HepG2 (cell line): ENCODE measurements around the gene CDAN1. TPM values are rescaled to one million over a fixed set of nuclear protein-coding genes. Genes with fewer than 3 reads are reported as not detected.

Experiments
- ATAC-seq: fragments of 200-7000 bp; cut with Tn5 transposase; 3 replicates; pipeline ENCODE4 v1.9.1; 2020; ENCODE audit warnings: mild to moderate bottlenecking, moderate library complexity
- BruUV-seq: library from RNA; stranded (reverse); fragments of 400-500 nt; replicated peaks from 2 replicates; lab custom pipeline; 2021; lab: Mats Ljungman, UMichigan
- CTCF ChIA-PET: fragments of 300-600 bp; formaldehyde crosslinking; extraction: SDS; loops from one replicate; lab custom pipeline; 2021; ENCODE audit warnings: low total read pairs, inconsistent platforms, low intra/inter-chr PET ratio; lab: Yijun Ruan, JAX
- POLR2A ChIA-PET: fragments of 350-600 bp; sonication (Branson Sonifier 250); formaldehyde crosslinking; loops from one replicate; lab custom pipeline; 2020; ENCODE audit warnings: antibody characterized with exemption, inconsistent platforms; lab: Yijun Ruan, JAX
- DNase-seq: peaks from one replicate; pipeline ENCODE4 v3.0.0-alpha.2; 2015; ENCODE audit warnings: low spot score
- FAIRE-seq: peaks from 3 replicates; lab custom pipeline; 2011; peaks lifted over from hg19 to GRCh38; lab: Jason Lieb, UNC
- H2AFZ ChIP-seq: one replicate; pipeline ENCODE4 v1.6.1; 2011; ENCODE audit warnings: low read length, inconsistent platforms
- H3K27ac ChIP-seq: fragments of 300-600 bp; 3 replicates; pipeline ENCODE4 v1.8.0; 2011; ENCODE audit warnings: mixed run types, mild to moderate bottlenecking, mixed read lengths, low read length, inconsistent platforms; ENCODE audit not compliant: insufficient read depth; ENCODE audit errors: extremely low read length
- H3K27me3 ChIP-seq, 2 experiments: fragments of 200-600 bp in 1 of 2; 2 replicates in 1 of 2; 3 replicates in 1 of 2; pipeline versions ENCODE4 v1.6.0 to v1.8.0; 2011; ENCODE audit warnings: low read length in 2 of 2, mild to moderate bottlenecking in 2 of 2, moderate library complexity in 2 of 2, inconsistent platforms in 1 of 2; ENCODE audit not compliant: insufficient read depth in 2 of 2, control insufficient read depth in 1 of 2
- H3K36me3 ChIP-seq, 2 experiments: fragments of 200-600 bp in 1 of 2; replicated peaks in 1 of 2; 2 replicates in 1 of 2; 3 replicates in 1 of 2; pipeline versions ENCODE4 v1.5.1 to v1.8.0; 2011; ENCODE audit warnings: low read length in 2 of 2, inconsistent platforms in 1 of 2; ENCODE audit not compliant: insufficient read depth in 2 of 2, control insufficient read depth in 1 of 2
- H3K4me1 ChIP-seq: 2 replicates; pipeline ENCODE4 v1.5.1; 2012; ENCODE audit warnings: low read length, inconsistent platforms; ENCODE audit not compliant: insufficient read depth
- H3K4me2 ChIP-seq: 2 replicates; pipeline ENCODE4 v1.6.0; 2011; ENCODE audit warnings: low read depth, low read length, inconsistent platforms
- H3K4me3 ChIP-seq, 3 experiments: fragments of 200-600 bp in 1 of 3; sonication (generic), shearing (Covaris generic) in 1 of 3; replicated peaks in 1 of 3; 2 replicates each; pipeline ENCODE4 v1.5.1; 2011 to 2016; ENCODE audit warnings: low read length in 3 of 3, inconsistent platforms in 2 of 3, low read depth in 2 of 3, mild to moderate bottlenecking in 2 of 3, control low read depth in 1 of 3, mixed read lengths in 1 of 3; ENCODE audit not compliant: insufficient read depth in 1 of 3
- H3K79me2 ChIP-seq: one replicate; pipeline ENCODE4 v1.6.1; 2011; ENCODE audit warnings: low read length, inconsistent platforms; ENCODE audit not compliant: insufficient read depth
- H3K9ac ChIP-seq: 2 replicates; pipeline ENCODE4 v1.6.0; 2011; ENCODE audit warnings: mild to moderate bottlenecking, low read depth, low read length, inconsistent platforms; ENCODE audit not compliant: insufficient read depth
- H3K9me3 ChIP-seq: 2 replicates; pipeline ENCODE4 v1.5.1; 2012; ENCODE audit warnings: mild to moderate bottlenecking, low read length
- H4K20me1 ChIP-seq: 2 replicates; pipeline ENCODE4 v1.6.0; 2011; ENCODE audit warnings: inconsistent platforms, mild to moderate bottlenecking, low read length, moderate library complexity; ENCODE audit not compliant: insufficient read depth
- ATM ChIP-seq: fragments of 450-650 bp; IDR thresholded peaks from 2 replicates; pipeline ENCODE4 v1.7.1; 2017; ENCODE audit warnings: mild to moderate bottlenecking, borderline replicate concordance
- DNMT3B ChIP-seq: conservative IDR thresholded peaks from 2 replicates; pipeline ENCODE4 v1.6.1; 2016; ENCODE audit warnings: missing biosample characterization, control low read depth
- ESRRA ChIP-seq: sonication (generic); formaldehyde crosslinking; IDR thresholded peaks from 2 replicates; pipeline ENCODE4 v1.5.1; 2020; ENCODE audit warnings: mild to moderate bottlenecking, low read depth, missing genetic modification reagents
- GATAD2A ChIP-seq: IDR thresholded peaks from 2 replicates; pipeline ENCODE4 v1.6.1; 2016
- HOXA9 ChIP-seq: sonication (generic); formaldehyde crosslinking; IDR thresholded peaks from 2 replicates; pipeline ENCODE4 v1.8.1; 2022; ENCODE audit warnings: missing genetic modification reagents, mild to moderate bottlenecking, moderate library complexity, borderline replicate concordance
- NRL ChIP-seq: sonication (generic); formaldehyde crosslinking; IDR thresholded peaks from 2 replicates; pipeline ENCODE4 v1.5.0; 2020; ENCODE audit warnings: missing genetic modification reagents, mild to moderate bottlenecking, moderate library complexity, borderline replicate concordance
- RXRA ChIP-seq: sonication (generic); formaldehyde crosslinking; IDR thresholded peaks from 2 replicates; pipeline ENCODE4 v1.5.1; 2020; ENCODE audit warnings: missing genetic modification reagents
- SMAD1 ChIP-seq: sonication (generic); formaldehyde crosslinking; IDR thresholded peaks from 2 replicates; pipeline ENCODE4 v1.4.0; 2020; ENCODE audit warnings: missing genetic modification reagents, low read depth, mild to moderate bottlenecking, borderline replicate concordance
- TEAD3 ChIP-seq: optimal IDR thresholded peaks from 2 replicates; pipeline ENCODE3; 2016; ENCODE audit warnings: borderline replicate concordance
- THAP9 ChIP-seq: sonication (generic); formaldehyde crosslinking; IDR thresholded peaks from 2 replicates; pipeline ENCODE4; 2020; ENCODE audit warnings: missing genetic modification reagents, mild to moderate bottlenecking, borderline replicate concordance
- YY1 ChIP-seq: IDR thresholded peaks from 2 replicates; pipeline ENCODE4 v1.6.1; 2011; ENCODE audit warnings: low read length, low read depth, moderate library complexity, mild to moderate bottlenecking; ENCODE audit not compliant: insufficient read depth, insufficient replicate concordance
- ZNF777 ChIP-seq: sonication (generic); formaldehyde crosslinking; IDR thresholded peaks from 2 replicates; pipeline ENCODE4 v1.4.0; 2020; ENCODE audit warnings: missing genetic modification reagents
- WGBS: methylation state at CpG from one replicate; pipeline ENCODE4 v1.1.6; 2017; ENCODE audit warnings: low lambda C conversion rate; 5-methylcytosine and 5-hydroxymethylcytosine counted together
- in situ Hi-C: cut with HindIII; loops from 2 replicates; pipeline ENCODE4 v1.10.0; 2017; ENCODE audit warnings: low pct_unique_long_range_greater_than_20kb; ENCODE audit not compliant: extremely low pct_ligation_motif_present
- intact Hi-C: fragments of 100-400 bp; cut with micrococcal nuclease; formaldehyde crosslinking; loops from one replicate; pipeline ENCODE4 v1.10.0; 2022; ENCODE audit not compliant: unreplicated experiment
- polyA plus RNA-seq, 8 experiments: library from polyadenylated mRNA; depleted of rRNA in 3 of 8; stranded (reverse) in 7 of 8; unstranded in 1 of 8; fragments of >200 nt; fragmentation: Illumina TruSeq in 4 of 8; extraction: Trizol in 4 of 8; gene quantifications; 2 replicates each; pipeline versions ENCODE4 v1.2.1 to v1.2.3, GENCODE V29; 2011 to 2016; ENCODE audit warnings: low read depth in 4 of 8, missing spikeins in 1 of 8, mixed read lengths in 1 of 8; ENCODE audit not compliant: insufficient read depth in 1 of 8
- total RNA-seq, 5 experiments: library from RNA; depleted of rRNA; stranded (reverse); fragments of >200 nt; fragmentation: Illumina TruSeq; extraction: Trizol; gene quantifications; 2 replicates each; pipeline ENCODE4 v1.2.3, GENCODE V29; 2016; ENCODE audit warnings: low read depth in 1 of 5
- TF ChIP-seq, protein P1 (sequence below): IDR thresholded peaks from 2 replicates; pipeline ENCODE4 v1.6.1; 2018; ENCODE audit warnings: missing genetic modification reagents, mild to moderate bottlenecking, missing compliant biosample characterization
- TF ChIP-seq, protein P2 (sequence below): sonication (generic); formaldehyde crosslinking; IDR thresholded peaks from 2 replicates; pipeline ENCODE4 v1.9.0; 2021; ENCODE audit warnings: missing genetic modification reagents, borderline replicate concordance
- TF ChIP-seq, protein P3 (sequence below): sonication (generic); formaldehyde crosslinking; IDR thresholded peaks from 2 replicates; pipeline ENCODE4 v1.5.1; 2020; ENCODE audit warnings: missing genetic modification reagents, mild to moderate bottlenecking, borderline replicate concordance

The CDAN1 gene
- total and polyA plus RNA-seq, 2 of the 13 experiments (the other 11 are each of a cell fraction or from before 2014, with no cell fraction given) = 5.0 to 16.1 TPM

DNA sequence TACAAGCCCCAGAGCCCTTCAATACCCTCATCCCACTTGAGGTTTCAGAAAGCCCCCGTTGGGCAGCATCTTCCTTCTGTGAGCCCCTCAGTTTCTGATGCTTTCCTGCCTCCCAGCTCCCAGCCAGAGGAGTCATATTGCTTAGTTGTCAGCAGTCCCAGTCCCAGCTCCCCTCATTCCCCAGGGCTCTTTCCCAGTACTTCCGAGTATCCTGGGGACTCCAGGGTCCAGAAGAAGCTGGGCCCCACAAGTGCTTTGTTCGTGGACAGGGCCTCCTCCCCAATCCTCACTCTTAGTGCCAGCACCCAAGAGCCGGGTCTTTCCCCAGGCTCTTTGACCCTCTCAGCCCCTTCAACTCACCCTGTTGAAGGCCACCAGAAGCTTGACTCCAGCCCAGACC lies 43.9 kb downstream of the CDAN1 start:
- FAIRE-seq (no peak), DNase-seq (no peak), ATAC-seq (no peak)
- BruUV-seq = no TSS peak
- no peaks in the 10 kb centered on the region for H3K9me3 ChIP-seq
- H3K27ac ChIP-seq = no peak overlapping the region
- no peaks in the 10 kb centered on the region for H3K4me1 ChIP-seq
- H3K36me3 ChIP-seq = peaks cover 2 to 8% of the 10 kb centered on the region in 2 experiments; a peak in 2 of 5 replicates
- 93% methylated on average over 4 of the region's 4 CpGs for WGBS
- H2AFZ ChIP-seq = no peak overlapping the region
- in situ Hi-C loops = no loop called here
- no peaks in the 10 kb centered on the region; a peak in 1 of 5 replicates for H3K27me3 ChIP-seq
- no peaks in the 10 kb centered on the region for H3K79me2 ChIP-seq
- ChIA-PET POLR2A (no interaction called here), CTCF (no interaction called here)
- intact Hi-C loops = no loop called here
- no peaks in the 10 kb centered on the region for H4K20me1 ChIP-seq
- no peak overlapping the region for H3K9ac ChIP-seq
- H3K4me3 ChIP-seq = no peak overlapping the region
- no peak overlapping the region for H3K4me2 ChIP-seq
- TF ChIP-seq THAP9 (CRISPR knock-in tag) = no peak
- TF ChIP-seq NRL (CRISPR knock-in tag) = no peak
- TF ChIP-seq, protein P1, sequence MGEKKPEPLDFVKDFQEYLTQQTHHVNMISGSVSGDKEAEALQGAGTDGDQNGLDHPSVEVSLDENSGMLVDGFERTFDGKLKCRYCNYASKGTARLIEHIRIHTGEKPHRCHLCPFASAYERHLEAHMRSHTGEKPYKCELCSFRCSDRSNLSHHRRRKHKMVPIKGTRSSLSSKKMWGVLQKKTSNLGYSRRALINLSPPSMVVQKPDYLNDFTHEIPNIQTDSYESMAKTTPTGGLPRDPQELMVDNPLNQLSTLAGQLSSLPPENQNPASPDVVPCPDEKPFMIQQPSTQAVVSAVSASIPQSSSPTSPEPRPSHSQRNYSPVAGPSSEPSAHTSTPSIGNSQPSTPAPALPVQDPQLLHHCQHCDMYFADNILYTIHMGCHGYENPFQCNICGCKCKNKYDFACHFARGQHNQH (CRISPR knock-in tag) = no peak
- no peak for TF ChIP-seq ZNF777 (CRISPR knock-in tag)
- no peak for TF ChIP-seq HOXA9 (CRISPR knock-in tag)
- TF ChIP-seq ATM = no peak
- no peak for TF ChIP-seq YY1
- TF ChIP-seq, protein P2, sequence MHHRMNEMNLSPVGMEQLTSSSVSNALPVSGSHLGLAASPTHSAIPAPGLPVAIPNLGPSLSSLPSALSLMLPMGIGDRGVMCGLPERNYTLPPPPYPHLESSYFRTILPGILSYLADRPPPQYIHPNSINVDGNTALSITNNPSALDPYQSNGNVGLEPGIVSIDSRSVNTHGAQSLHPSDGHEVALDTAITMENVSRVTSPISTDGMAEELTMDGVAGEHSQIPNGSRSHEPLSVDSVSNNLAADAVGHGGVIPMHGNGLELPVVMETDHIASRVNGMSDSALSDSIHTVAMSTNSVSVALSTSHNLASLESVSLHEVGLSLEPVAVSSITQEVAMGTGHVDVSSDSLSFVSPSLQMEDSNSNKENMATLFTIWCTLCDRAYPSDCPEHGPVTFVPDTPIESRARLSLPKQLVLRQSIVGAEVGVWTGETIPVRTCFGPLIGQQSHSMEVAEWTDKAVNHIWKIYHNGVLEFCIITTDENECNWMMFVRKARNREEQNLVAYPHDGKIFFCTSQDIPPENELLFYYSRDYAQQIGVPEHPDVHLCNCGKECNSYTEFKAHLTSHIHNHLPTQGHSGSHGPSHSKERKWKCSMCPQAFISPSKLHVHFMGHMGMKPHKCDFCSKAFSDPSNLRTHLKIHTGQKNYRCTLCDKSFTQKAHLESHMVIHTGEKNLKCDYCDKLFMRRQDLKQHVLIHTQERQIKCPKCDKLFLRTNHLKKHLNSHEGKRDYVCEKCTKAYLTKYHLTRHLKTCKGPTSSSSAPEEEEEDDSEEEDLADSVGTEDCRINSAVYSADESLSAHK (CRISPR knock-in tag) = no peak
- TF ChIP-seq GATAD2A (CRISPR knock-in tag) = no peak
- no peak for TF ChIP-seq DNMT3B (CRISPR knock-in tag)
- TF ChIP-seq ESRRA (CRISPR knock-in tag) = no peak
- TF ChIP-seq TEAD3 = no peak
- no peak for TF ChIP-seq SMAD1 (CRISPR knock-in tag)
- TF ChIP-seq, protein P3, sequence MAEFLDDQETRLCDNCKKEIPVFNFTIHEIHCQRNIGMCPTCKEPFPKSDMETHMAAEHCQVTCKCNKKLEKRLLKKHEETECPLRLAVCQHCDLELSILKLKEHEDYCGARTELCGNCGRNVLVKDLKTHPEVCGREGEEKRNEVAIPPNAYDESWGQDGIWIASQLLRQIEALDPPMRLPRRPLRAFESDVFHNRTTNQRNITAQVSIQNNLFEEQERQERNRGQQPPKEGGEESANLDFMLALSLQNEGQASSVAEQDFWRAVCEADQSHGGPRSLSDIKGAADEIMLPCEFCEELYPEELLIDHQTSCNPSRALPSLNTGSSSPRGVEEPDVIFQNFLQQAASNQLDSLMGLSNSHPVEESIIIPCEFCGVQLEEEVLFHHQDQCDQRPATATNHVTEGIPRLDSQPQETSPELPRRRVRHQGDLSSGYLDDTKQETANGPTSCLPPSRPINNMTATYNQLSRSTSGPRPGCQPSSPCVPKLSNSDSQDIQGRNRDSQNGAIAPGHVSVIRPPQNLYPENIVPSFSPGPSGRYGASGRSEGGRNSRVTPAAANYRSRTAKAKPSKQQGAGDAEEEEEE (CRISPR knock-in tag) = no peak
- no peak for TF ChIP-seq RXRA (CRISPR knock-in tag)
